SU-DHL-6 (cell line): ENCODE data around the gene MARK2.

Experiments used
- CTCF ChIP-seq: fragments of 200-600 bp; sonication (generic); IDR thresholded peaks from one replicate; pipeline ENCODE4 v1.5.1; 2017; ENCODE audit warnings: antibody characterized with exemption, mild to moderate bottlenecking, low read length, moderate library complexity; ENCODE audit not compliant: insufficient read depth, poor library complexity, severe bottlenecking
- EZH2phosphoT487 ChIP-seq: fragments of 200-600 bp; sonication (generic), shearing (Covaris generic); conservative IDR thresholded peaks from 2 replicates; pipeline ENCODE4 v1.6.1; 2018; ENCODE audit warnings: mild to moderate bottlenecking, antibody characterized with exemption, low read length, moderate library complexity, mixed read lengths

GRCh38 chr11:63840356-63841060 is 1.6 kb downstream of the MARK2 start:
- no peak for TF ChIP-seq CTCF
- no peak for TF ChIP-seq EZH2phosphoT487
